CD4-positive, alpha-beta T cell treated with Interferon gamma for 1 hour (primary cell): ENCODE measurements around the gene FRMD4B.

Experiments used
- DNase-seq: peaks from one replicate; pipeline ENCODE4 v3.0.0-alpha.2; 2020

Gene FRMD4B

GRCh38 chr3:69321301-69322157 lies 64.4 kb downstream of the FRMD4B start:
- DNase-seq = peak; percentile 23

- peak; percentile 24 for DNase-seq
These were observed 65.0 kb downstream of the FRMD4B start for GRCh38 chr3:69320871-69321271.

GRCh38 chr3:69319652-69320051 lies 66.2 kb downstream of the FRMD4B start:
- no peak for DNase-seq

GRCh38 chr3:69318410-69318809 lies 67.5 kb downstream of the FRMD4B start:
- DNase-seq = no peak

DNA sequence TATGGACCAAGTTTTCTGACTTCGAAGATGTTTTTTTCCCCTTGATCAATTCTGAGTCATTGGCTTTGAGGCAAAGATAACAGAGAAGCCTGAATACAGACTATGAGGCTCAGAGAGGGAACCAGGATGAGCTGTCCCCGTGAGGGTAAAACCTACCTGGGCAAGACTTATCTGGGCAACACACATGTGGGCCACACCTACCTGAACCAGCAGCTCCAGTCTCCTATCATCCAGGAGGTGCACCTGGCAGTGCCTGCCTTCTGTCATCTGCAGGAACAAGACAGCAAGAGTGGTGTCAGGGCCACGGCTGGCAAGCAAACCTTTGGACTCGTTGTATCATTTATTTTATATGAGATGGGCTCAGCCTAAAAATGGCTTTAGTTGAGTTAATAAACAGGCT lies 72.6 kb downstream of the FRMD4B start:
- no peak for DNase-seq

DNA sequence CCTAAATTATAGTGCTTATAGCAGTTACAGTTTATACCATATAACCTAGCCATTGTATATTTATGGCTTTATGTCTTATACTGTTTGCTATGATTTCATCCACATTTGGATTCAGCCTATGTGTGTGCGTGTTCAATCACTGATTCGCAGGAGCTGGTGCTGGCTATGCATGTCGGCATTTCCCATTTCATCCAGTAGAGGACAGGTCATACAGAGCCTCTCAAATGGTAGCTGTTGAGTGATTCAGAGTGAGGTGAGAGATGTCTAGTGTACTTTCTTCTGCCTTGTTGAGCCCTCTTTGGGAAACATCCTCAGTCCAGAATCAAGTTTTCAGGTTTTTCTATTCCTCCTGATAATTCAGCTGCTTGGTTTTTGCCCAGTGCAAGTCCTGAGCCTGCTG lies 76.1 kb downstream of the FRMD4B start:
- DNase-seq = no peak

DNA sequence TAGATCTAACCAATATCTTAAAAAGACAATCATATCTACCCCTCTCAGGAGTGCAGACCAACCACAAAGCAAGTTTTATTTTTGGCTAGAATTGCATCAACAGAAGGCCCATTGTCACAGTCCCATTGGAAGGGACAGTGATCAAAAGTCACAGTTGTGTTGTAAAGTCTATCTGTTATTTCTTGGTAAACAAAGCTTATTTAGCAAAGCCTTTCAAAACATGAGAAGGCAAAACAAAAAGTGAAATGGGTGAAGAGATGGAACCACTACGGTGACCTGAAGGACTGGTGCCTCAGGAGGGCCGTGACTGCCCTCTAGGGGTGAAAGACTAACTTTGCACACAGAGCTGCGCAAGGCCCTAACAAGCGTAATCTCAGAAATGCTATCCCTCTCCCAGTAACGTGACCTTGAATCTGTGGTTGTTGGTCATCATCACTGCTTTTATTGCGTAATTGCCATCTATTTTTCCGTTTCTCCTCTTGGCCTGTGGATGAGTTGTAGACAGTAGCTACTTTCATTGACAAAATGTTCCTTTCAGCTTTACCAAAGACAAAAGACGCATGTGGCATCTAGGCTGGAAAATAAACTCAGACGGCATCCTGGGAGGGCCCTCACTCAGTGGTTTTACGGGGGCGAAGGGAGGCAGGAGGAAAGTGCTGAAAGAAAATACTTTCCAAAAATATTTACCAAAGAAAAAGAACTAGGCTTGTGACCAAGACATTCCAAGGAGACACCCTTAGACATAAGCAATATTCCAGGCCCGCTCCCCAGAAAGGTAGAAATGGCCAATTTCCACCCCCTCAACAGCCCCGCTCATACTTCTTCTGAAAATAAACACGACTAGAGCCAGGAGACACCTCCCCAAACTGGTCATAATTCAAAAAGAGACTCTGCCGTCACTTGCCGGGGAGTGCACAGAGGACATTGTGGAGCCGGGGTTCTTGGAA lies 79.4 kb downstream of the FRMD4B start:
- peak; percentile 66 for DNase-seq

DNA sequence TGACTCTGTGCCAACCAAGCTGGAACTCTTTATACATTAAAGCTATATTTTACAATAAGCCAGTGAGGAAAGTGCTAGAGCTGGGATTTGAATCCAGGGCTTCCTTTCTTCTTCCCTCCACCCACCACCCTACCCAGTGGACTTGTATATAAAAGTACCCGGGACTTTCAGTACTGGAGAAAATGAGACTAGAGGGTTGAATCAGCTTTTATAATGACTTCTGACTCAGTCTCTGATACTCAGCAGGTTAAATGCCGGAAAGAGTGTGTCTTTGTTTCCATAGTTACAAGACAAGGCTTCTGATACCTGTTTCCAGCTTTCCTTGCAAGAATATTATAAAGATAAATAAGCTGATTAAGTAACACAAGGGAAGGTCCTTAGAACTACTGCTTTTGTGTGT lies 80.9 kb downstream of the FRMD4B start:
- DNase-seq = no peak

DNA sequence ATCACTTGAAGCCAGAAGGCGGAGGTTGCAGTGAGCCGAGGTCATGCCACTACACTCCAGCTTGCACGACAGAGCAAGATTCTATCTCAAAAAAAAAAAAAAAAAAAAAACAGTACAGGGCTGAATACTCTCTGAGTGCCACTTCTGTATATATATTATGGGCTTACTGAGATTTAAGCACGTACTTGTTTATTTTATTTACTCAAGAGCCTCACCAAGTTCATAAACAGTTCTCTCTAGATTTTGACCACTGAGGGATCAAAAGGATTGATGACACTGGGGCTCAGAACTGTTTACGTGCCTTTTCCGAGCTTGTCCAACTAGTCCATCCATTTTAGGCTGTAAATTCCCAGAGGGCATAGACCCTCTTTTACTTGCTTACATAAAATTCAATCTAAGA lies 81.5 kb downstream of the FRMD4B start:
- DNase-seq = no peak

DNA sequence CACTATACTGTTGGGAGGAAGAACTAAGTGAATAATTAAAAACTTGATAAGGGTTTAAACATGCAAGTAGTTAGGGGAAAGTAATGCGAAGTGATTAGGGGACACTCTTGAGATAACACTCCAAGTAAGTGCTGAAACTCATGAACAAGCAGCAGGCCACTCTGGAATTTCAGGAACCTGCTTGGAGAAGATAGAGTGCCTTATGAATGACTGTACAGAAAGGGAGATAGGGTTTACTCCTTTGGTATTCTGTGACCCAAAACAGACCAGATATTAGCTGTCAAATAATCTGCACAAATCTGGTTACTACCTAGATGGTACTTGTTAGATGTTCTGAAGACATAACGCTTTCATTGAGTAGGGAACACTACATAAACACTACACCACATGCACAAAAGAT lies 85.6 kb downstream of the FRMD4B start:
- DNase-seq = no peak

GRCh38 chr3:69299344-69299743 lies 86.5 kb downstream of the FRMD4B start:
- DNase-seq = no peak

DNA sequence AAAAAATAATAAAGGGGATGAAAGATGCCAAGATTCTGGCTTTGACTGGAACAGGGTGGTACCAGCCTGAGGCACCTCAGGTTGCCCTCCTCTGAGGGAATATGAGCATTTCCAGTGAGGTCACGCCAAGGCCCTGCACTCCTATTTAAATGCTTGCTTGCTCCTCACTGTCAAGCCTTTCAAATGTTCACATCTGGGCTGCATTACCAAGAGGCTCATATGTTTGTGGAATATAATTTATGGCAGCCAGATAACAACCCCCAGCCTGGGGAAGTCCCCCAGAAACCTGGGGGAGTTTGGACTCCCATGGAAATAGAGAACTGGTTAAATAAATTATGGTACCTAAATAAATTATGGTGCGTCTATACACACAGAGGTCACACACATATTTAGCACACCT lies 88.4 kb downstream of the FRMD4B start:
- no peak for DNase-seq

GRCh38 chr3:69296995-69297394 lies 88.9 kb downstream of the FRMD4B start:
- DNase-seq = no peak

DNA sequence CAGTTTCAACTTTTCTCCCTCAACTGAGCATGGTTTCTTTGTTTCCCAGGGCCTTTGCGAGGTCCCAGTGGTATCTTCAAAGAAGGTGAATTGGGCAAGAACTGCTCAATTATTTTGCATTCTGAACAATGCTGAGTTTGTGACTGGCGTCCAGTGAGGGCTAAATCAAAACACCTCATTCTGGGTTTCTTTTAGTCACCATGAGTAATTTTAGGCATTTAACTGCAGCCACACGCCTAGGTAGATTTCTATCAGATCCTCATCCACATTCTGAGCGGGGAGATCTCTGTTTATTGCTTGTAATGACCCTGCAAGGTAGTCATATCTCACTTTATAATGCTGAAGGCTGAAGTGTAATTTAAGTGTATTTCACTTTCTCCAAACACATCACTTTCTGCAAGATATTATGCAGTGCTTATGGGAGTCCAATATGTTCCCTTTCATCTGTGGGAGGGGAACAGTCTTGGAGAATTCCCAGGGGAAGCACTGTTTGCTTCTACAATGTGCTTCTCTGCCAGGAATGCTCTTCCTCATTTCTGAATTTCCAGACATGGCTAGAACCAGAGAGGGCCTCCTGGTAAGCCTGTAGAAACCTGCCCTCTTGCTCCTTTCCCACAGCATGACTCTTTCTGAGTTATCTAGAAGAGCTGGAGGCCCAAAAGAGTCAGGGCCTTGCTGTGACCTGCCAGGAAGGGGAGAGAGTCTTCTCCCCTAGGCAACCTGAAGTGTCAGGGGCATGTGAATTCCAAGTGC lies 91.7 kb downstream of the FRMD4B start:
- DNase-seq = no peak

DNA sequence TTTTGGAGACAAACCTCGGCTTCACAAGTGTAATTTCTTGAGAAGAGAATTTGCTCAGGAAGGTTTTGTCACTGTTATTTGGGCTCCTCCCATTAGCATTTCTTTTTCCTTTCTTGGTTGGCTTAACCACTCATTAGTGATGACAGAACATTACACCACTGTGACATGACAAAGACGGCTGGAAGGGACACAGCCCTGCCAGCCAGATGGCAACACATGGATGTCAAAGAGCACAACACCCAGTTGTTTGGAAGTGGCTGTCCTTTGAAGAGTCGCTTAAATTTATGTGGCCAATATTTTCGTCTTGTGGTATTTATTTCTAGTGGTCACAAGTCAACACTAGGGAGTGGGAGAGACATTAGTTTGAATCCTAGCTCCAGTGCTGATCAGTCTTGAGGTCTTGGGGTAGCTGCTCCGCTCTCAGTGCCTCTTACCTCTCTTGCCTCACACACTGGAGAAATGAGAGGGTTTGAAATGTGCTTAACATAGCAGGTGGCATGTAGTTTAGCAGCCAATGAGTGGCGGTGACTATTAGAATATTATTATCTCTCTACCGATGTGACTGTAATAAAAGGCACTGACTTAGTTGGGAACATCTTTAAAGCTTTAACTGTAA lies 92.8 kb downstream of the FRMD4B start:
- DNase-seq = no peak

DNA sequence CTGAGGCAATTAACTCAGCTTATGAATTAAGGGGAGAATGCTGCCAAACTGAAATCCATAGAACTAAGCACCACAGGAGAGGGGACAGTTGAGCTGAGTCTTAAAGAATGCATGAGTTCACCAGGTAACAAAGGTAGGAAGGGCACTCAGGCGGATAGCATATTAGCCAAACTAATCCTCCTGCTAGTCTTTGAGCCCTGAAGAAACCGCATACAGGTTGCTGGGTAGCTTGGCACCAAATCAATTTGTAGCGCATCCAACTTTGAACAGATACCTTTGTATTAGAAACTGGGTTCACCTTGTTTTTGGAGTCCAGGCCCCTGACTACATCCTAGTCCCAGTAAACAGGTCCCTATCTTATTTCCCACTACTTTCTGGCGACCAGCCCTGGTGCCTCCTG lies 93.7 kb downstream of the FRMD4B start:
- DNase-seq = no peak

- no peak for DNase-seq
These were observed 95.5 kb downstream of the FRMD4B start for GRCh38 chr3:69290430-69290829.

GRCh38 chr3:69290006-69290405 lies 95.9 kb downstream of the FRMD4B start:
- DNase-seq = no peak

DNA sequence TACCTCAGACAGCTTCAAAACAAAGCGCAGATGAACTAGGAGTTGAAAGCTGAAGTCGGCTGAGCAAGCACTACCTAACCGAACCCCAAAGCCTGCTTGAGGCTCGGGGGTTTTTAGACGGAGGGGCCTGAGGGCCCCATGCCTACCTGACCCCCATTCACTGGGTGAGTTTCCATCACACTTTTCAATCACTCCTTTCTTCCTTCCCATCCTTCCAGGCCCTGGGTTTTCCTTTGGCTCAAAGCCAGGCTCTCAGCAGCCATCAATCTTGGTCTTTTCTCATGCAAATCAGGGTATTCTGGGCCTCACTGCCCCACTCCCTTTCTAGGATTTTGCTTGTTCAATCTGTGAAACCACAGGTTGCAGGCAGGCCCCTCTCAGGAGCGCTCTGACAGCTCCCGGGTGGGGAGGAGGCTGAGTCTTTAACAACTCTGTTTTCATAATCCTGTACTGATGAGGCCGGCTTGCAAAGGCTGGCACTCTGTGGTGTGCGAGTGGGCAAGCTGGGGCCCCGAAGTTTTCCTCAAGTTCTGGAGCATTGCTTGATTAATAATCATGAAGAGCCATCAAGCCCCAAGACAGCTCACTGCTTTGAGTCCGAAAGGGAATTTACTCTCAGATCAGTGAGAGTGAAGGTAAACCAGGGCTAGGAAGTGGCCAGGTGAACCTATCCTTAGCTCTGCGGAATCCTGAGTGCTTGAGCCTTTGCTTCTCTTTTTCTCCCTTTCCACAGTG lies 97.6 kb downstream of the FRMD4B start:
- DNase-seq = no peak

GRCh38 chr3:69283913-69284611 lies 101.8 kb downstream of the FRMD4B start:
- DNase-seq = no peak

DNA sequence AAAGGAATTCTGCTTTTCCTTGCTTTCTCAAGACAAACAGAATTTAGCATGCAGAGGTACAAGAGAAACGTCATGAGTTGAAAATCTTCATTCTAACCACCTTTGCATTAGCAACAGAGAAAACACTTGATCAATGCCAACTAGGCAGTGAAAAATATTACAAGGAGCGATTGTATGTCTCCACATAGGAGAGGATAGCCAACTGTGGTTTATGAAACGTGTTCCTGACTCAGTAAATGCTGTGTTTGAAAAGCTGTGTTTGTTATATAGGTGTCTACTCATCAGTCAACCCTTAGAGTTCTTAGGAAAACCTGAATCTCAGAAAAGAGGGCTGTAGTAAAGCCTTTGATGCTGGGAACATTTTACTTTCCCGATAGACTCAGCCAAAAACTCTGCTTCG lies 102.4 kb downstream of the FRMD4B start:
- DNase-seq = no peak
